SK-N-SH (cell line): ENCODE measurements around the gene C2orf92. TPM values are rescaled to one million over a fixed set of nuclear protein-coding genes. Genes with fewer than 3 reads are reported as not detected.

Experiments used
- CTCF ChIA-PET: fragments of 300-600, 350-600 bp; formaldehyde crosslinking; extraction: SDS; loops from one replicate; lab custom pipeline; 2021; lab: Yijun Ruan, JAX
- POLR2A ChIA-PET: fragments of 350-600 bp; sonication (Branson Sonifier 250); formaldehyde crosslinking; extraction: SDS; loops from one replicate; lab custom pipeline; 2020; ENCODE audit warnings: antibody characterized with exemption, inconsistent platforms; lab: Yijun Ruan, JAX
- DNase-seq: peaks from one replicate; pipeline ENCODE4 v3.0.0; 2012
- H2AFZ ChIP-seq: fragments of 200-600 bp; sonication (generic); 2 replicates; pipeline ENCODE4 v1.8.1; 2016; ENCODE audit warnings: antibody characterized with exemption, mild to moderate bottlenecking, low read depth
- H3F3A ChIP-seq: fragments of 200-600 bp; sonication (generic); replicated peaks from 2 replicates; pipeline ENCODE3; 2016; ENCODE audit warnings: antibody characterized with exemption, mild to moderate bottlenecking; ENCODE audit not compliant: insufficient read depth
- H3K27ac ChIP-seq, 2 experiments: fragments of 200-500 bp in 1 of 2; fragments of 200-600 bp in 1 of 2; sonication (Bioruptor generic) in 1 of 2; sonication (generic), shearing (Covaris generic) in 1 of 2; 2 replicates each; pipeline versions ENCODE4 v1.5.1 to v1.6.1; 2014 to 2016; ENCODE audit warnings: low read depth in 2 of 2, inconsistent platforms in 1 of 2, low read length in 1 of 2, mild to moderate bottlenecking in 1 of 2, mixed read lengths in 1 of 2
- H3K27me3 ChIP-seq: fragments of 200-600 bp; sonication (generic), shearing (Covaris generic); 2 replicates; pipeline ENCODE4 v1.6.1; 2016; ENCODE audit warnings: mixed run types; ENCODE audit not compliant: insufficient read depth
- H3K36me3 ChIP-seq, 2 experiments: fragments of 200-500 bp in 1 of 2; fragments of 200-600 bp in 1 of 2; sonication (Bioruptor generic) in 1 of 2; sonication (generic) in 1 of 2; replicated peaks in 1 of 2; 2 replicates each; pipeline versions ENCODE3 to v1.5.1; 2014 to 2016; ENCODE audit warnings: low read length in 1 of 2, mild to moderate bottlenecking in 1 of 2; ENCODE audit not compliant: insufficient read depth in 2 of 2, control insufficient read depth in 1 of 2
- H3K4me1 ChIP-seq, 2 experiments: fragments of 200-500 bp in 1 of 2; fragments of 200-600 bp in 1 of 2; sonication (Bioruptor generic) in 1 of 2; sonication (generic), shearing (Covaris generic) in 1 of 2; 2 replicates each; pipeline versions ENCODE4 v1.5.1 to v1.6.1; 2014 to 2016; ENCODE audit warnings: low read depth in 1 of 2, low read length in 1 of 2, mixed run types in 1 of 2; ENCODE audit not compliant: insufficient read depth in 2 of 2, control insufficient read depth in 1 of 2
- H3K4me2 ChIP-seq: fragments of 200-600 bp; sonication (generic), shearing (Covaris generic); 2 replicates; pipeline ENCODE4 v1.6.1; 2017; ENCODE audit warnings: mixed run types
- H3K4me3 ChIP-seq, 2 experiments: fragments of 200-500 bp in 1 of 2; fragments of 200-600 bp in 1 of 2; sonication (Bioruptor generic) in 1 of 2; sonication (generic), shearing (Covaris generic) in 1 of 2; 2 replicates each; pipeline versions ENCODE4 v1.5.1 to v1.8.1; 2014 to 2016; ENCODE audit warnings: low read depth in 2 of 2, inconsistent platforms in 1 of 2, low read length in 1 of 2, mild to moderate bottlenecking in 1 of 2, mixed read lengths in 1 of 2, moderate library complexity in 1 of 2
- H3K79me2 ChIP-seq: fragments of 200-600 bp; sonication (generic); 2 replicates; pipeline ENCODE4 v1.8.1; 2017; ENCODE audit warnings: mild to moderate bottlenecking; ENCODE audit not compliant: insufficient read depth
- H3K9ac ChIP-seq: fragments of 200-600 bp; sonication (generic); 2 replicates; pipeline ENCODE4 v1.6.1; 2017; ENCODE audit warnings: mixed run types
- H3K9me2 ChIP-seq: fragments of 200-600 bp; sonication (generic); 2 replicates; pipeline ENCODE4 v1.6.1; 2017; ENCODE audit warnings: mixed run types
- H3K9me3 ChIP-seq: fragments of 200-600 bp; sonication (generic); 2 replicates; pipeline ENCODE4 v1.6.1; 2017; ENCODE audit warnings: mixed run types, mild to moderate bottlenecking, moderate library complexity
- H4K20me1 ChIP-seq: fragments of 200-600 bp; sonication (generic); 2 replicates; pipeline ENCODE4 v1.6.1; 2017; ENCODE audit warnings: mild to moderate bottlenecking, mixed run types; ENCODE audit not compliant: insufficient read depth
- ELF1 ChIP-seq: IDR thresholded peaks from 2 replicates; pipeline ENCODE4 v1.4.0; 2012
- FOXM1 ChIP-seq: IDR thresholded peaks from 2 replicates; pipeline ENCODE4 v1.4.0; 2012; ENCODE audit warnings: low read depth, mild to moderate bottlenecking
- GATA2 ChIP-seq: sonication (generic); formaldehyde crosslinking; IDR thresholded peaks from 2 replicates; pipeline ENCODE4 v1.5.0; 2020; ENCODE audit warnings: mild to moderate bottlenecking, missing genetic modification reagents
- JUND ChIP-seq: IDR thresholded peaks from 2 replicates; pipeline ENCODE4 v1.4.0; 2012
- MXI1 ChIP-seq: IDR thresholded peaks from 2 replicates; pipeline ENCODE4 v1.6.1; 2012; ENCODE audit warnings: mild to moderate bottlenecking, low read depth, low read length, improper control_type of control experiment
- NFIC ChIP-seq: IDR thresholded peaks from 2 replicates; pipeline ENCODE4 v1.4.0; 2012; ENCODE audit warnings: borderline replicate concordance
- POLR2AphosphoS5 ChIP-seq: IDR thresholded peaks from 2 replicates; pipeline ENCODE4 v1.6.1; 2012; ENCODE audit warnings: low read depth, low read length
- RFX5 ChIP-seq: IDR thresholded peaks from 2 replicates; pipeline ENCODE4 v1.6.1; 2012; ENCODE audit warnings: mild to moderate bottlenecking, improper control_type of control experiment, low read length
- SIN3A ChIP-seq: IDR thresholded peaks from 2 replicates; pipeline ENCODE4 v1.6.1; 2012; ENCODE audit warnings: low read depth, mild to moderate bottlenecking, low read length, moderate library complexity, borderline replicate concordance
- TAF1 ChIP-seq: IDR thresholded peaks from 2 replicates; pipeline ENCODE4 v1.6.1; 2012; ENCODE audit warnings: low read depth, mild to moderate bottlenecking, low read length, moderate library complexity, borderline replicate concordance
- TEAD4 ChIP-seq: IDR thresholded peaks from 2 replicates; pipeline ENCODE4 v1.4.0; 2012; ENCODE audit warnings: mild to moderate bottlenecking, borderline replicate concordance; ENCODE audit not compliant: insufficient read depth
- YY1 ChIP-seq: IDR thresholded peaks from 2 replicates; pipeline ENCODE4 v1.4.0; 2012; ENCODE audit warnings: low read depth, mild to moderate bottlenecking
- WGBS: methylation state at CpG from one replicate; pipeline ENCODE4 v1.1.6; 2017; ENCODE audit warnings: low lambda C conversion rate; 5-methylcytosine and 5-hydroxymethylcytosine counted together
- polyA plus RNA-seq, 3 experiments: library from polyadenylated mRNA; depleted of rRNA; stranded (reverse); fragments of >200 nt; gene quantifications; 2 replicates each; pipeline ENCODE4 v1.2.3, GENCODE V29; 2012
- TF ChIP-seq, protein P1 (sequence below): IDR thresholded peaks from 2 replicates; pipeline ENCODE4 v1.4.0; 2012; ENCODE audit warnings: low read depth
- TF ChIP-seq, protein P2 (sequence below): fragments of 200-600 bp; sonication (generic); IDR thresholded peaks from 2 replicates; pipeline ENCODE4 v1.6.1; 2017; ENCODE audit warnings: antibody characterized with exemption, mild to moderate bottlenecking, moderate library complexity
- TF ChIP-seq, protein P3 (sequence below): IDR thresholded peaks from 2 replicates; pipeline ENCODE4; 2012
- TF ChIP-seq, protein P4 (sequence below): IDR thresholded peaks from 2 replicates; pipeline ENCODE4 v1.4.0; 2012; ENCODE audit warnings: low read depth, borderline replicate concordance
- TF ChIP-seq, protein P5 (sequence below): IDR thresholded peaks from 2 replicates; pipeline ENCODE4 v1.6.1; 2012; ENCODE audit warnings: mild to moderate bottlenecking, low read depth, low read length, moderate library complexity

The C2orf92 gene
- polyA plus RNA-seq, 1 of the 3 experiments (the other 2 are of a cell fraction) = 3.1 TPM

DNA sequence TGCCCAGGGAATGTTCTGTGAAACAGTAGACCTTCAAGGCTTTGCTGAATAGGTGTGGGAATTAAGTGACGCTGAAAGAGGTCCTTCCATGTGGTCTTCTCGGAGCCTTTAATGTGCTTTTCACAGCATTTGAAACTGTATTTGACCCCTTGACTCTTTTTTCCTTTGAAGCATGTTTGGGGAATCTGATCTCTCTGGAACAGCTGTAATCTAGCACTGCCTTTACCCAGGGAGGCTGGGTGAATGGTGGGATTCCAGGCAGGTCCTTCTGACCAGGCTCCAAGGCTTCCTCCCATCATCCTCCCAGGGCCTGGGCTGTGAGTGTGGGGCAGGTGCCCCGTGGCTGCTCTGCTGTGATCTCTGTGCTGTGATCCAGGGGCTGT, 48.1 kb downstream of the C2orf92 start:
- H3K27me3 ChIP-seq = no peaks in the 10 kb centered on the region
- H3K4me1 ChIP-seq = no peaks in the 10 kb centered on the region; a peak in 1 of 4 replicates
- no peaks in the 10 kb centered on the region for H4K20me1 ChIP-seq
- H3K9me2 ChIP-seq = no peaks in the 10 kb centered on the region
- H3K9ac ChIP-seq = no peak overlapping the region
- TF ChIP-seq POLR2AphosphoS5 (no peak), GATA2 (CRISPR knock-in tag) (no peak), MXI1 (no peak), RFX5 (no peak), FOXM1 (no peak), ELF1 (no peak)
- TF ChIP-seq, protein P1, sequence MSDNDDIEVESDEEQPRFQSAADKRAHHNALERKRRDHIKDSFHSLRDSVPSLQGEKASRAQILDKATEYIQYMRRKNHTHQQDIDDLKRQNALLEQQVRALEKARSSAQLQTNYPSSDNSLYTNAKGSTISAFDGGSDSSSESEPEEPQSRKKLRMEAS = no peak
- TF ChIP-seq, protein P2, sequence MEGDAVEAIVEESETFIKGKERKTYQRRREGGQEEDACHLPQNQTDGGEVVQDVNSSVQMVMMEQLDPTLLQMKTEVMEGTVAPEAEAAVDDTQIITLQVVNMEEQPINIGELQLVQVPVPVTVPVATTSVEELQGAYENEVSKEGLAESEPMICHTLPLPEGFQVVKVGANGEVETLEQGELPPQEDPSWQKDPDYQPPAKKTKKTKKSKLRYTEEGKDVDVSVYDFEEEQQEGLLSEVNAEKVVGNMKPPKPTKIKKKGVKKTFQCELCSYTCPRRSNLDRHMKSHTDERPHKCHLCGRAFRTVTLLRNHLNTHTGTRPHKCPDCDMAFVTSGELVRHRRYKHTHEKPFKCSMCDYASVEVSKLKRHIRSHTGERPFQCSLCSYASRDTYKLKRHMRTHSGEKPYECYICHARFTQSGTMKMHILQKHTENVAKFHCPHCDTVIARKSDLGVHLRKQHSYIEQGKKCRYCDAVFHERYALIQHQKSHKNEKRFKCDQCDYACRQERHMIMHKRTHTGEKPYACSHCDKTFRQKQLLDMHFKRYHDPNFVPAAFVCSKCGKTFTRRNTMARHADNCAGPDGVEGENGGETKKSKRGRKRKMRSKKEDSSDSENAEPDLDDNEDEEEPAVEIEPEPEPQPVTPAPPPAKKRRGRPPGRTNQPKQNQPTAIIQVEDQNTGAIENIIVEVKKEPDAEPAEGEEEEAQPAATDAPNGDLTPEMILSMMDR = no peak
- no peaks in the 10 kb centered on the region for H3K9me3 ChIP-seq
- H3K4me3 ChIP-seq = no peak overlapping the region
- no peaks in the 10 kb centered on the region for H3F3A ChIP-seq
- ChIA-PET CTCF (interaction anchor here (1.0 to 2.0 kb wide), 6 partner anchors 8 to 668 kb away, joined by 3 to 8 read pairs (median 4); no protein-coding TSS in a partner anchor), POLR2A (no interaction called here)
- DNase-seq = no peak
- no peak overlapping the region for H3K27ac ChIP-seq
- no peak overlapping the region for H2AFZ ChIP-seq
- no peaks in the 10 kb centered on the region for H3K79me2 ChIP-seq
- 39% methylated on average over 3 of the region's 3 CpGs for WGBS
- no peak overlapping the region for H3K4me2 ChIP-seq
- no peaks in the 10 kb centered on the region for H3K36me3 ChIP-seq

DNA sequence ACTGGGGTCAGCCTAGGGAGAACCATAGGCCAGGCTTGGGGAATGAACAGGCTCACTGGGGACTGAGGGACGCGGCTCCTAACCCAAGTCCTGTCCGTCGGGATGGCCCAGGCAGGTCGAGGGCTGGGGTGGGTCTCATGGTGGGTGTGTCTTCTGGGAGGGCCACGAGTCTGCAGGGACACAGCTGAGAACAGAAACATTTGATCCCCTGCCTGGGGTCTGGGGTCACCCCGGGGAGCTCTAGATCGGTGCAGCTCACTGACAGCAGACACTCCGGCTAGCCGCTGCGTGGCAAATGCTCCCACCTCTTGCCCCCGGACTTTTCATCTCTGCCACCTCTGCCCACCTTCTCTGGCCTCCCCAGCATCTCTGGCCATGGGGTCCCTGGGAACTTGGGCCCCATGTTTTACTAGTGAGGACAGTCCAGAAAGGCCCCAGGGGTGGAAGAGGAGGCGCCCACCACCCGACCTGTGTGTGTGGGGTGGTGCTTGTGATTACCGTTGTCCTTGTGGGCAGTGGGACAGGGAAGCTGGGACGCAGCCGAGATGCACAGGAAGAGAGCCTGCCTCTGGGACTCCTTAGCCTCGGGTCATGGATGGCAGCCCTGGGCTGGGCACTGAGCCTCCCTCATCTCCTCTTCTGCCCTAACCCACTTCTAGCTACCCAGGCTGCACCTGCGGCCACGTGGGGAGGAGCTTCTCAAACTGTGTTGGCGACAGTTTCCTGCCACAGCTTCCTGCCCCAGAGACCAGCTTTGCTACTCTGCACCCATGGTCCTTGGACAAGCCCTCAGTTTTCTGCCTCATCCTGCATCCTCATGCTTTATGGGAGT, 48.8 kb downstream of the C2orf92 start:
- Histone ChIP-seq H3K36me3 (no peaks in the 10 kb centered on the region), H3K4me2 (no peak overlapping the region), H3K27ac (no peak overlapping the region), H3K9ac (no peak overlapping the region), H3K79me2 (no peaks in the 10 kb centered on the region), H3K4me3 (no peak overlapping the region), H3K9me3 (no peaks in the 10 kb centered on the region), H3F3A (no peaks in the 10 kb centered on the region), H3K4me1 (no peaks in the 10 kb centered on the region; a peak in 1 of 4 replicates), H2AFZ (no peak overlapping the region), H3K9me2 (no peaks in the 10 kb centered on the region), H3K27me3 (no peaks in the 10 kb centered on the region), H4K20me1 (no peaks in the 10 kb centered on the region)
- no peak for DNase-seq
- ChIA-PET CTCF (interaction anchor here (1.0 to 2.0 kb wide), 6 partner anchors 8 to 667 kb away, joined by 3 to 8 read pairs (median 4); no protein-coding TSS in a partner anchor), POLR2A (no interaction called here)
- WGBS = 57% methylated on average over 8 of the region's 21 CpGs
- TF ChIP-seq YY1 (no peak), GATA2 (CRISPR knock-in tag) (no peak), TAF1 (no peak), JUND (no peak), NFIC (no peak), SIN3A (no peak), MXI1 (no peak), TEAD4 (no peak), RFX5 (no peak)
- TF ChIP-seq, protein P3, sequence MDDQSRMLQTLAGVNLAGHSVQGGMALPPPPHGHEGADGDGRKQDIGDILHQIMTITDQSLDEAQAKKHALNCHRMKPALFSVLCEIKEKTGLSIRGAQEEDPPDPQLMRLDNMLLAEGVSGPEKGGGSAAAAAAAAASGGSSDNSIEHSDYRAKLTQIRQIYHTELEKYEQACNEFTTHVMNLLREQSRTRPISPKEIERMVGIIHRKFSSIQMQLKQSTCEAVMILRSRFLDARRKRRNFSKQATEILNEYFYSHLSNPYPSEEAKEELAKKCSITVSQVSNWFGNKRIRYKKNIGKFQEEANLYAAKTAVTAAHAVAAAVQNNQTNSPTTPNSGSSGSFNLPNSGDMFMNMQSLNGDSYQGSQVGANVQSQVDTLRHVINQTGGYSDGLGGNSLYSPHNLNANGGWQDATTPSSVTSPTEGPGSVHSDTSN = no peak
- TF ChIP-seq, protein P4, sequence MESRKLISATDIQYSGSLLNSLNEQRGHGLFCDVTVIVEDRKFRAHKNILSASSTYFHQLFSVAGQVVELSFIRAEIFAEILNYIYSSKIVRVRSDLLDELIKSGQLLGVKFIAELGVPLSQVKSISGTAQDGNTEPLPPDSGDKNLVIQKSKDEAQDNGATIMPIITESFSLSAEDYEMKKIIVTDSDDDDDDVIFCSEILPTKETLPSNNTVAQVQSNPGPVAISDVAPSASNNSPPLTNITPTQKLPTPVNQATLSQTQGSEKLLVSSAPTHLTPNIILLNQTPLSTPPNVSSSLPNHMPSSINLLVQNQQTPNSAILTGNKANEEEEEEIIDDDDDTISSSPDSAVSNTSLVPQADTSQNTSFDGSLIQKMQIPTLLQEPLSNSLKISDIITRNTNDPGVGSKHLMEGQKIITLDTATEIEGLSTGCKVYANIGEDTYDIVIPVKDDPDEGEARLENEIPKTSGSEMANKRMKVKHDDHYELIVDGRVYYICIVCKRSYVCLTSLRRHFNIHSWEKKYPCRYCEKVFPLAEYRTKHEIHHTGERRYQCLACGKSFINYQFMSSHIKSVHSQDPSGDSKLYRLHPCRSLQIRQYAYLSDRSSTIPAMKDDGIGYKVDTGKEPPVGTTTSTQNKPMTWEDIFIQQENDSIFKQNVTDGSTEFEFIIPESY = no peak
- TF ChIP-seq, protein P1 = no peak
- TF ChIP-seq, protein P5, sequence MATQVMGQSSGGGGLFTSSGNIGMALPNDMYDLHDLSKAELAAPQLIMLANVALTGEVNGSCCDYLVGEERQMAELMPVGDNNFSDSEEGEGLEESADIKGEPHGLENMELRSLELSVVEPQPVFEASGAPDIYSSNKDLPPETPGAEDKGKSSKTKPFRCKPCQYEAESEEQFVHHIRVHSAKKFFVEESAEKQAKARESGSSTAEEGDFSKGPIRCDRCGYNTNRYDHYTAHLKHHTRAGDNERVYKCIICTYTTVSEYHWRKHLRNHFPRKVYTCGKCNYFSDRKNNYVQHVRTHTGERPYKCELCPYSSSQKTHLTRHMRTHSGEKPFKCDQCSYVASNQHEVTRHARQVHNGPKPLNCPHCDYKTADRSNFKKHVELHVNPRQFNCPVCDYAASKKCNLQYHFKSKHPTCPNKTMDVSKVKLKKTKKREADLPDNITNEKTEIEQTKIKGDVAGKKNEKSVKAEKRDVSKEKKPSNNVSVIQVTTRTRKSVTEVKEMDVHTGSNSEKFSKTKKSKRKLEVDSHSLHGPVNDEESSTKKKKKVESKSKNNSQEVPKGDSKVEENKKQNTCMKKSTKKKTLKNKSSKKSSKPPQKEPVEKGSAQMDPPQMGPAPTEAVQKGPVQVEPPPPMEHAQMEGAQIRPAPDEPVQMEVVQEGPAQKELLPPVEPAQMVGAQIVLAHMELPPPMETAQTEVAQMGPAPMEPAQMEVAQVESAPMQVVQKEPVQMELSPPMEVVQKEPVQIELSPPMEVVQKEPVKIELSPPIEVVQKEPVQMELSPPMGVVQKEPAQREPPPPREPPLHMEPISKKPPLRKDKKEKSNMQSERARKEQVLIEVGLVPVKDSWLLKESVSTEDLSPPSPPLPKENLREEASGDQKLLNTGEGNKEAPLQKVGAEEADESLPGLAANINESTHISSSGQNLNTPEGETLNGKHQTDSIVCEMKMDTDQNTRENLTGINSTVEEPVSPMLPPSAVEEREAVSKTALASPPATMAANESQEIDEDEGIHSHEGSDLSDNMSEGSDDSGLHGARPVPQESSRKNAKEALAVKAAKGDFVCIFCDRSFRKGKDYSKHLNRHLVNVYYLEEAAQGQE = no peak
